Measurements from ENCODE around the gene HHIP.

Gene HHIP

DNA sequence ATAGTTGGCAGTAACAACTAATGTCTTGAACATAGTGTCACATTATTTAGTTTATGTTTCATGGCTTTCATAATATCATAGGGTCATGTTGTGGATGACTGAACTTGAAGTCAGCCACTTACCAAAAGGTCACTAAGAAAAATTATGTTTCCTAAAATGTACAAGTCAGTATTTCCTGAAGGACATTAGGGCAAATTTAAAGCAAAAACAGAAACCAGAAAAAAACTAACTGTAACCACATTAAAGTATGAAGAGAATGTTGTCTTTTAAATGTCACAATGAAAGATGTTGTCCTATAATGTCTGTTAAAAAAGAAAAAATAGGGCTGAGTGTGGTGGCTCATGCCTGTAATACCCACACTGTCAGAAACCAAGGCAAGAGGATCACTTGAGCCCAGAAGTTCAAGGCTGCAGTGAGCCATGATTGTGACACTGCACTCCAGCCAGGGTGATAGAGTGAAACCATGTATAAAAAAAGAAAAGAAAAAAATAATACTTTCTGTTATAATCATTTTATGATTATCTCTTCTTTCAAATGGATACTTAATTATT is 55.8 kb downstream of the HHIP start:
- TF ChIP-seq, protein P1, sequence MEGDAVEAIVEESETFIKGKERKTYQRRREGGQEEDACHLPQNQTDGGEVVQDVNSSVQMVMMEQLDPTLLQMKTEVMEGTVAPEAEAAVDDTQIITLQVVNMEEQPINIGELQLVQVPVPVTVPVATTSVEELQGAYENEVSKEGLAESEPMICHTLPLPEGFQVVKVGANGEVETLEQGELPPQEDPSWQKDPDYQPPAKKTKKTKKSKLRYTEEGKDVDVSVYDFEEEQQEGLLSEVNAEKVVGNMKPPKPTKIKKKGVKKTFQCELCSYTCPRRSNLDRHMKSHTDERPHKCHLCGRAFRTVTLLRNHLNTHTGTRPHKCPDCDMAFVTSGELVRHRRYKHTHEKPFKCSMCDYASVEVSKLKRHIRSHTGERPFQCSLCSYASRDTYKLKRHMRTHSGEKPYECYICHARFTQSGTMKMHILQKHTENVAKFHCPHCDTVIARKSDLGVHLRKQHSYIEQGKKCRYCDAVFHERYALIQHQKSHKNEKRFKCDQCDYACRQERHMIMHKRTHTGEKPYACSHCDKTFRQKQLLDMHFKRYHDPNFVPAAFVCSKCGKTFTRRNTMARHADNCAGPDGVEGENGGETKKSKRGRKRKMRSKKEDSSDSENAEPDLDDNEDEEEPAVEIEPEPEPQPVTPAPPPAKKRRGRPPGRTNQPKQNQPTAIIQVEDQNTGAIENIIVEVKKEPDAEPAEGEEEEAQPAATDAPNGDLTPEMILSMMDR (IDR thresholded peaks at IDR 0.05; ENCODE audit: low read depth, low read length, missing control alignments): no peak
- no peak overlapping the region for H3K4me3 ChIP-seq (replicated peaks; ENCODE audit: low read depth, low read length)
- no peak for DNase-seq (ENCODE audit: extremely low read depth, low read depth)

DNA sequence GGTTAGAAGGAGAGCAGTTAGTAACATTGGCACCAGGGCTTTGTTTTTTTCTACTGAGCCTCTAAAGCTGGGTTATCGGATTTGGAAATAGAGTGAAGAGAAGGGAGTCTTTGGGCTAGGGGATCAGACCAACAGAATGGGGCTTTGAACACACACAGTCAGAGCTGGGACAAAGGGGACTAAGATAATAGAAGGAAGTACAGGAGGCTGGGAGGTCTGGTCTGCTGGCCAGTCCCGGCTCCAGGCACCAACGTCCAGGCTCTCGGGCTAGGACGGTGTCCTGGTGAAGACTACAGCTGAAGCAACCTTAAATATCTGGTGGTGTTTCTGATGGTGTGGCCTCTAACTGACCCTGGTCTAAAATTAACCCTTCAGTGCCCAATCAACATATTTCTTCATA is 57.5 kb downstream of the HHIP start:
- TF ChIP-seq, protein P1 (IDR thresholded peaks at IDR 0.05; ENCODE audit: low read depth, low read length, missing control alignments): no peak
- DNase-seq (ENCODE audit: extremely low read depth, low read depth): no peak
- no peak overlapping the region for H3K4me3 ChIP-seq (replicated peaks; ENCODE audit: low read depth, low read length)

DNA sequence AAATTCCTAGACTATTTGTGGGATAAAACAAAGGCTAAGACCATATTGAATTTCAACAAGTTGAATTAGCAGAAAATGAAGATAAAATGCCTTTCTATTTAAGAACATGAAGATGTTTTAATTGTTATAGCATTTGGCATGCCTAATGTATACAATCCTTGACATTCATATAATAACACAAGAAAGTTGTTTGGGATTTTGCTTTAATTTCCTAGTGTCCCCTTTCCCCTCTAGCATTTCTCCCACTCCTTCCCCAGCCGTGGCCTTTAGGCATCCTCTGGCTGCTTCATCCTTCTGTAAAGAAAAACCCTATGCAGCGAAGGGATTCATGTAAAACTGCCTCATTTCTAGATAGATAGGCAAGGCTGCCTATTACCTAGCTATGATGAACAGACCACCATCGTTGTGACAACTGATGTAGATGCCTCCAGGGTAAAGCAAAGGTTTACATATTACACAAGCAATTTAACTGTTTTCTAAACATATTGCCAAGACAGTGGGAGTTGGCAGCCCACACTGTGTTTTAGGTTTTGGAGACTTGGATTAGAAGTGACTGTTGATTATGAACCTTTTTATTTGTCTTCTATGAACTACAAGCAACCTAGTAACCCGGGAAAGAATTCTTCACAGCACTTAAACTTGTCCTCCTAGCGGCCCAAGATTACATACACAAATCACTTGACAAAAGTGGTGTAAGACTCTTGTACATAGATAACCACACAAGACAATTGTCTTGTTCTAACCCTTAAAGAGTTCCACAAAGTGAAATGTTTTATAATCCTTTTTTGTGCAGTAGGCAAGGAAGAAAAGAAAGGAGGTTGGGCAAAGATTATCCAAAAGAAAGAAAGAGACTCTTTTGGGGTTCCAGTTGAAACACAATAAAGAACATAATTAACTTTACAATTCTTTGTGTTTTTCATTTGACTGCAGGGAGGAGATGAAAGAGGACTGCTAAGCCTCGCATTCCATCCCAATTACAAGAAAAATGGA is 59.9 kb downstream of the HHIP start:
- no peak overlapping the region for H3K4me3 ChIP-seq (replicated peaks; ENCODE audit: low read depth, low read length)
- no peak for DNase-seq (ENCODE audit: extremely low read depth, low read depth)
- TF ChIP-seq, protein P1 (IDR thresholded peaks at IDR 0.05; ENCODE audit: low read depth, low read length, missing control alignments): no peak

DNA sequence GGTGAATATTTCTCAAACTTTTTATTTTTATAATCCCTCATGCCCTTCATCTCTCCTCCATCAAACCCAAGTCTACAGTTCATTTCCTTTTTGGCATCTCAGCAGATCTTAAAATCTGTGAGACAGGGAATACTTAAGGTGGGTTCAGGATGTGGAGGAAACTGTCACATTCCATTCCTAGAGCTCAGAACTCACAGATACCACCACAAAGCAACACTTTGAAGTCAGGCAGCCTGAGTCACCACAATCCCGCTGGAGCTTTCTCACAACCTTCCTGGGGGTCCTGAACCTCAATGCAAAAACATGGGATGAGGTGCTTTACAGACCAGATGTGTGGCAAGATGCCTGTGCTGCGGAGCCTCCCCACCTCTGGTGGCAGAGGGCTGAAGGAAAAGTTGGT is 63.2 kb downstream of the HHIP start:
- peak; percentile 66 for DNase-seq (ENCODE audit: extremely low read depth, low read depth)
- H3K4me3 ChIP-seq (replicated peaks; ENCODE audit: low read depth, low read length): no peak overlapping the region
- TF ChIP-seq, protein P1 (IDR thresholded peaks at IDR 0.05; ENCODE audit: low read depth, low read length, missing control alignments): no peak

DNA sequence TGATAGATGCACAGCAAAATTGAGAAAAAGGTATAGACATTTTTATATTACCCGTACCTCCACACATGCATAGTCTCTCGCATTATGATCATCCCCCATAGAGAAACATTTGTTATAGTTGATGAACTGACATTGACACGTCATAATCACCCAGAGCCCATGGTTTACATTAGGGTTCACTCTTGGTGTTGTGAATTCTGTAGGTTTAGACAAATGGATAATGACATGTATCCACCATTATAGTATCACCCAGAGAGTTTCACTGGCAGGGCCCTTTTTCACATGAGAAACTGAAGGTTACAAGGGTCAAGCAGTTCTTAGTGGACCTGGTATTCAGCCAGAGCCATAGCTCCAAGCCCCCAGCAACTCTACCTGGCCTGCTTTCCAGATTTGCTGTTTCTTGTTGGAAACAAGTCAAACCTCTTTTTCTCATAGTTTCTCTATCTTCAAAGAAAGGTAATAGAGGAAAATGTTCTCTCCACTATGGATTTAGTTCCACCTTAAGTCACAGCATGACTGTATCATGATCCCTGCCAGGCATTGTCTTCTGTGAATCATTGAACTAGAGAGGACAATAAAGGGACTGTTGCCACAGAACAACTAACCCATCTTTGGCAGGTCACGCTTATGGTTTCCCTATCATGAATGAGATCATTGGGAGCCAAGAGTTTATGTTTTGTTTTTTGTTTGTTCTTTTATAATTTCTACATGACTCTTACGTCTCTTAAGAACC is 64.0 kb downstream of the HHIP start:
- TF ChIP-seq, protein P1 (IDR thresholded peaks at IDR 0.05; ENCODE audit: low read depth, low read length, missing control alignments): no peak
- no peak for DNase-seq (ENCODE audit: extremely low read depth, low read depth)
- no peak overlapping the region for H3K4me3 ChIP-seq (replicated peaks; ENCODE audit: low read depth, low read length)

DNA sequence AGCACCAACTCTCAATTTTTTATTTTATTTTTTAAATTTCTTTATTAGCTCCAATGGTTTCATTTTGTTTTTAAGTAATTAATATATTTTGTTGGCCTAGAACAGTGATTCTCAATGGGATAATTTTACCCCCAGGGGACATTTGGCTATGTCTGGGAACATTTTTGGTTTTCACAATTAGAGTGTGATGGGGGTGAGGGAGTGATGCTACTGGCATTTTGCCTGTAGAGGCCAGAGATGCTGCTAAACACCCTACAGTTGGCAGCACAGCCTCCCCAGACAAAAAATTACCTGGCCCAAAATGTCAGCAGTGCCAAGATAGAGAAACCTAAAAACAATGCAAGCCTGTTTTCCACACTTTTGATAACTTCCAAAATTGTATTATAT is 64.6 kb downstream of the HHIP start:
- no peak for DNase-seq (ENCODE audit: extremely low read depth, low read depth)
- TF ChIP-seq, protein P1 (IDR thresholded peaks at IDR 0.05; ENCODE audit: low read depth, low read length, missing control alignments): no peak
- H3K4me3 ChIP-seq (replicated peaks; ENCODE audit: low read depth, low read length): no peak overlapping the region

Data from HFF-Myc (cell line).